HEK293 (cell line): ENCODE results near the gene TMED6.

Experiments
- CTCF ChIA-PET: fragments of 350-600 bp; formaldehyde crosslinking; extraction: SDS; loops from one replicate; lab custom pipeline; 2021; ENCODE audit warnings: antibody characterized with exemption; lab: Yijun Ruan, JAX
- POLR2A ChIA-PET: fragments of 300-600 bp; formaldehyde crosslinking; extraction: SDS; loops from one replicate; lab custom pipeline; 2020; ENCODE audit warnings: antibody characterized with exemption, inconsistent platforms; lab: Yijun Ruan, JAX
- H3K27ac ChIP-seq: fragments of 200-500 bp; sonication (Bioruptor generic); 2 replicates; pipeline ENCODE4 v1.5.1; 2014; ENCODE audit warnings: low read depth, low read length, control low read depth, inconsistent platforms; ENCODE audit errors: extremely low read depth
- H3K36me3 ChIP-seq, 2 experiments: fragments of 200-500 bp in 1 of 2; sonication (Bioruptor generic) in 1 of 2; 1 replicate in 1 of 2; 2 replicates in 1 of 2; pipeline ENCODE4 v1.5.1; 2014 to 2017; ENCODE audit warnings: inconsistent platforms in 2 of 2, low read length in 2 of 2; ENCODE audit not compliant: control insufficient read depth in 2 of 2, insufficient read depth in 1 of 2
- H3K4me1 ChIP-seq: fragments of 200-500 bp; sonication (Bioruptor generic); 2 replicates; pipeline ENCODE4 v1.5.1; 2014; ENCODE audit warnings: mild to moderate bottlenecking, low read length, inconsistent platforms; ENCODE audit not compliant: control insufficient read depth, insufficient read depth
- H3K4me3 ChIP-seq: 2 replicates; pipeline ENCODE4 v1.5.1; 2011; ENCODE audit warnings: low read depth, mild to moderate bottlenecking, control low read depth, low read length, moderate library complexity
- H3K9me3 ChIP-seq: fragments of 200-500 bp; sonication (Bioruptor generic); 2 replicates; pipeline ENCODE4 v1.5.1; 2014; ENCODE audit warnings: low read depth, low read length, inconsistent platforms; ENCODE audit not compliant: control insufficient read depth, insufficient read depth
- KLF7 ChIP-seq: fragments of 450-650 bp; formaldehyde crosslinking; IDR thresholded peaks from 2 replicates; pipeline ENCODE4 v1.5.1; 2016; ENCODE audit warnings: missing biosample characterization, missing genetic modification characterization, borderline replicate concordance
- KLF8 ChIP-seq: fragments of 450-650 bp; formaldehyde crosslinking; IDR thresholded peaks from 2 replicates; pipeline ENCODE4 v1.5.1; 2016; ENCODE audit warnings: missing biosample characterization, missing genetic modification characterization
- ZNF146 ChIP-seq: fragments of 450-650 bp; formaldehyde crosslinking; IDR thresholded peaks from 2 replicates; pipeline ENCODE4 v1.5.1; 2016; ENCODE audit warnings: missing biosample characterization, missing genetic modification characterization
- ZNF16 ChIP-seq: fragments of 450-650 bp; formaldehyde crosslinking; IDR thresholded peaks from 2 replicates; pipeline ENCODE4 v1.5.1; 2016; ENCODE audit warnings: low read depth, missing biosample characterization, missing genetic modification characterization
- ZNF223 ChIP-seq: fragments of 450-650 bp; formaldehyde crosslinking; IDR thresholded peaks from 2 replicates; pipeline ENCODE4 v1.5.1; 2016; ENCODE audit warnings: missing biosample characterization, missing genetic modification characterization
- ZNF266 ChIP-seq: fragments of 450-650 bp; formaldehyde crosslinking; IDR thresholded peaks from 2 replicates; pipeline ENCODE4 v1.5.1; 2016; ENCODE audit warnings: missing biosample characterization, missing genetic modification characterization, low read depth
- ZNF280D ChIP-seq: fragments of 450-650 bp; formaldehyde crosslinking; IDR thresholded peaks from 2 replicates; pipeline ENCODE4 v1.5.1; 2016; ENCODE audit warnings: missing biosample characterization, missing genetic modification characterization
- ZNF398 ChIP-seq: fragments of 450-650 bp; formaldehyde crosslinking; IDR thresholded peaks from 2 replicates; pipeline ENCODE4 v1.5.1; 2017; ENCODE audit warnings: missing biosample characterization, missing genetic modification characterization
- ZNF433 ChIP-seq: fragments of 450-650 bp; formaldehyde crosslinking; IDR thresholded peaks from 2 replicates; pipeline ENCODE4 v1.5.1; 2016; ENCODE audit warnings: missing biosample characterization, missing genetic modification characterization, low read depth
- ZNF518A ChIP-seq: fragments of 450-650 bp; formaldehyde crosslinking; conservative IDR thresholded peaks from 2 replicates; pipeline ENCODE4 v1.5.1; 2016; ENCODE audit warnings: low read depth, missing biosample characterization, missing genetic modification characterization
- ZNF530 ChIP-seq: fragments of 450-650 bp; formaldehyde crosslinking; IDR thresholded peaks from 2 replicates; pipeline ENCODE4 v1.5.1; 2016; ENCODE audit warnings: low read depth, missing biosample characterization, missing genetic modification characterization
- ZNF555 ChIP-seq: fragments of 450-650 bp; formaldehyde crosslinking; conservative IDR thresholded peaks from 2 replicates; pipeline ENCODE4 v1.5.1; 2017; ENCODE audit warnings: missing biosample characterization, mild to moderate bottlenecking, missing genetic modification characterization, inconsistent platforms
- ZNF596 ChIP-seq: fragments of 450-650 bp; IDR thresholded peaks from 2 replicates; pipeline ENCODE4 v1.5.0; 2018; ENCODE audit warnings: missing biosample characterization, mild to moderate bottlenecking, missing genetic modification characterization, moderate library complexity
- ZNF624 ChIP-seq: fragments of 450-650 bp; formaldehyde crosslinking; IDR thresholded peaks from 2 replicates; pipeline ENCODE4 v1.5.1; 2017; ENCODE audit warnings: missing biosample characterization, missing genetic modification characterization
- ZNF629 ChIP-seq: fragments of 450-650 bp; formaldehyde crosslinking; IDR thresholded peaks from 2 replicates; pipeline ENCODE4 v1.5.1; 2017; ENCODE audit warnings: missing biosample characterization, missing genetic modification characterization
- ZNF654 ChIP-seq: fragments of 450-650 bp; formaldehyde crosslinking; IDR thresholded peaks from 2 replicates; pipeline ENCODE4 v1.5.1; 2016; ENCODE audit warnings: low read depth, missing biosample characterization, missing genetic modification characterization
- ZNF776 ChIP-seq: fragments of 450-650 bp; formaldehyde crosslinking; IDR thresholded peaks from 2 replicates; pipeline ENCODE4 v1.5.0; 2017; ENCODE audit warnings: missing biosample characterization, missing genetic modification characterization, borderline replicate concordance
- TF ChIP-seq, protein P1 (sequence below): fragments of 450-650 bp; formaldehyde crosslinking; IDR thresholded peaks from 2 replicates; pipeline ENCODE4 v1.5.1; 2016; ENCODE audit warnings: missing biosample characterization, missing genetic modification characterization

TMED6 gene

GRCh38 chr16:69367980-69368379, 16.4 kb upstream of the TMED6 start (continued):
- no peak for TF ChIP-seq ZNF280D

GRCh38 chr16:69366431-69366830, 14.8 kb upstream of the TMED6 start:
- H3K4me1 ChIP-seq: no peaks in the 10 kb centered on the region
- peaks cover 25 to 85% of the 10 kb centered on the region in 2 experiments for H3K36me3 ChIP-seq
- H3K27ac ChIP-seq: no peak overlapping the region
- H3K9me3 ChIP-seq: no peaks in the 10 kb centered on the region
- ChIA-PET POLR2A (no interaction called here), CTCF (no interaction called here)
- TF ChIP-seq ZNF530 (tag by site-specific recombination): no peak
- no peak for TF ChIP-seq ZNF223 (tag by site-specific recombination)
- no peak for TF ChIP-seq ZNF624 (tag by site-specific recombination)
- TF ChIP-seq KLF8 (tag by site-specific recombination): no peak
- TF ChIP-seq ZNF629 (tag by site-specific recombination): no peak
- TF ChIP-seq, protein P1, sequence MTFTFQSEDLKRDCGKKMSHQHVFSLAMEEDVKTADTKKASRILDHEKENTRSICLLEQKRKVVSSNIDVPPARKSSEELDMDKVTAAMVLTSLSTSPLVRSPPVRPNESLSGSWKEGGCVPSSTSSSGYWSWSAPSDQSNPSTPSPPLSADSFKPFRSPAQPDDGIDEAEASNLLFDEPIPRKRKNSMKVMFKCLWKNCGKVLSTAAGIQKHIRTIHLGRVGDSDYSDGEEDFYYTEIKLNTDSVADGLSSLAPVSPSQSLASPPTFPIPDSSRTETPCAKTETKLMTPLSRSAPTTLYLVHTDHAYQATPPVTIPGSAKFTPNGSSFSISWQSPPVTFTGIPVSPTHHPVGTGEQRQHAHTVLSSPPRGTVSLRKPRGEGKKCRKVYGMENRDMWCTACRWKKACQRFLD (tag by site-specific recombination): no peak
- TF ChIP-seq ZNF16 (tag by site-specific recombination): no peak
- no peak for TF ChIP-seq ZNF518A (tag by site-specific recombination)
- no peak for TF ChIP-seq ZNF555
- H3K4me3 ChIP-seq: no peak overlapping the region

DNA sequence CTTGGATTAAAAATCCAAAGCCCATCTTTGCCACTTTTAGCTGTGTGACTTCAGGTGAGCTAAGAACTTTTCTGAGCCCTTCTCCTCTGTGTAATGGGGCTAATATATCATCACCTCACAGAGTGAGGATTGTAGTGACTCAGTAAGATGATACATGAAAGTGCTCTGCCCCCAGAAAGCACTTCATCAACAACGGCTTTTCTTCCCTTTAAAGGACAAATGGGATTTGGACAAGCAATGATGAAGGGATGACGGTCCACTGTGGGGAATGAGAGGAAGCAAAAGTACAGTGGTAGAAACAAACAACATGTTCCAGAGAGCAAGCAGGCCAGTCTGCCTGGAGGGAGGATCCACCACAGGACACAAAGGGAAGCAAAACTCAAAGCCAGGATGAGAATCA, 14.3 kb upstream of the TMED6 start:
- ChIA-PET CTCF (no interaction called here), POLR2A (no interaction called here)
- peaks cover 22 to 85% of the 10 kb centered on the region in 2 experiments for H3K36me3 ChIP-seq
- no peaks in the 10 kb centered on the region for H3K4me1 ChIP-seq
- no peak overlapping the region for H3K27ac ChIP-seq
- TF ChIP-seq ZNF596 (no peak), KLF7 (tag by site-specific recombination) (no peak), ZNF398 (tag by site-specific recombination) (no peak), ZNF776 (tag by site-specific recombination) (no peak), ZNF433 (tag by site-specific recombination) (no peak), ZNF654 (tag by site-specific recombination) (no peak), ZNF146 (tag by site-specific recombination) (no peak), ZNF266 (no peak)
- no peaks in the 10 kb centered on the region for H3K9me3 ChIP-seq
- H3K4me3 ChIP-seq: no peak overlapping the region
